HEK293 (cell line): ENCODE results near the gene PHF13.

Experiments used
- CTCF ChIP-seq: fragments of 450-650 bp; formaldehyde crosslinking; IDR thresholded peaks from 2 replicates; pipeline ENCODE4 v1.5.1; 2016; ENCODE audit warnings: missing biosample characterization, missing genetic modification characterization
- EGR2 ChIP-seq: fragments of 450-650 bp; formaldehyde crosslinking; IDR thresholded peaks from 2 replicates; pipeline ENCODE4 v1.5.1; 2016; ENCODE audit warnings: low read depth, missing biosample characterization, missing genetic modification characterization
- MYNN ChIP-seq: fragments of 450-650 bp; formaldehyde crosslinking; IDR thresholded peaks from 2 replicates; pipeline ENCODE4 v1.5.1; 2016; ENCODE audit warnings: missing biosample characterization, missing genetic modification characterization, borderline replicate concordance
- RBAK ChIP-seq: fragments of 450-650 bp; formaldehyde crosslinking; IDR thresholded peaks from 2 replicates; pipeline ENCODE4 v1.5.1; 2016; ENCODE audit warnings: missing biosample characterization, missing genetic modification characterization
- REPIN1 ChIP-seq: fragments of 450-650 bp; formaldehyde crosslinking; IDR thresholded peaks from 2 replicates; pipeline ENCODE4 v1.5.1; 2017; ENCODE audit warnings: missing biosample characterization, missing genetic modification characterization, low read depth
- REST ChIP-seq: fragments of 450-650 bp; formaldehyde crosslinking; IDR thresholded peaks from 2 replicates; pipeline ENCODE4 v1.5.1; 2016; ENCODE audit warnings: missing biosample characterization, missing genetic modification characterization
- TCF7L2 ChIP-seq: IDR thresholded peaks from 2 replicates; pipeline ENCODE4 v1.6.1; 2011; ENCODE audit warnings: low read depth, mild to moderate bottlenecking, inconsistent platforms, low read length, moderate library complexity, borderline replicate concordance
- YY1 ChIP-seq: fragments of 450-650 bp; formaldehyde crosslinking; IDR thresholded peaks from 2 replicates; pipeline ENCODE4 v1.5.1; 2018; ENCODE audit warnings: missing biosample characterization, missing genetic modification characterization
- ZNF140 ChIP-seq: fragments of 450-650 bp; formaldehyde crosslinking; IDR thresholded peaks from 2 replicates; pipeline ENCODE4 v1.5.1; 2016; ENCODE audit warnings: missing biosample characterization, missing genetic modification characterization
- ZNF2 ChIP-seq: fragments of 450-650 bp; formaldehyde crosslinking; IDR thresholded peaks from 2 replicates; pipeline ENCODE4 v1.5.1; 2016; ENCODE audit warnings: missing biosample characterization, missing genetic modification characterization
- ZNF416 ChIP-seq: fragments of 450-650 bp; formaldehyde crosslinking; IDR thresholded peaks from 2 replicates; pipeline ENCODE4 v1.5.1; 2016; ENCODE audit warnings: missing biosample characterization, missing genetic modification characterization
- ZNF426 ChIP-seq: fragments of 450-650 bp; formaldehyde crosslinking; IDR thresholded peaks from 2 replicates; pipeline ENCODE4 v1.5.1; 2017; ENCODE audit warnings: missing biosample characterization, missing genetic modification characterization, mild to moderate bottlenecking, inconsistent platforms, moderate library complexity
- ZNF670 ChIP-seq: fragments of 450-650 bp; formaldehyde crosslinking; IDR thresholded peaks from 2 replicates; pipeline ENCODE4 v1.5.1; 2016; ENCODE audit warnings: missing biosample characterization, missing genetic modification characterization, low read depth
- ZNF692 ChIP-seq: fragments of 450-650 bp; formaldehyde crosslinking; IDR thresholded peaks from 2 replicates; pipeline ENCODE4 v1.5.1; 2016; ENCODE audit warnings: missing biosample characterization, missing genetic modification characterization

GRCh38 chr1:6622396-6623152 lies 9.0 kb downstream of the PHF13 start:
- TF ChIP-seq CTCF (no peak), YY1 (tag by site-specific recombination) (no peak), EGR2 (tag by site-specific recombination) (no peak), ZNF426 (tag by site-specific recombination) (no peak), ZNF416 (tag by site-specific recombination) (no peak), ZNF2 (tag by site-specific recombination) (no peak), RBAK (tag by site-specific recombination) (no peak), MYNN (tag by site-specific recombination) (no peak), TCF7L2 (no peak), ZNF140 (tag by site-specific recombination) (no peak), REST (no peak), ZNF692 (tag by site-specific recombination) (no peak), ZNF670 (tag by site-specific recombination) (no peak), REPIN1 (no peak)
